CD1c-positive myeloid dendritic cell (primary cell): ENCODE data around the gene STK25.
A peak's percentile ranks its signal among the peaks of the same experiment; 100 is the strongest.
"Not testable (repeated sequence)": the region's sequence is repeated elsewhere in the genome, so short reads cannot be mapped to it uniquely, and the experiment has no call there.

Experiments used
- DNase-seq: peaks from one replicate; pipeline ENCODE4 v3.0.0-alpha.2; 2016; ENCODE audit errors: extremely low spot score

Gene STK25

DNA sequence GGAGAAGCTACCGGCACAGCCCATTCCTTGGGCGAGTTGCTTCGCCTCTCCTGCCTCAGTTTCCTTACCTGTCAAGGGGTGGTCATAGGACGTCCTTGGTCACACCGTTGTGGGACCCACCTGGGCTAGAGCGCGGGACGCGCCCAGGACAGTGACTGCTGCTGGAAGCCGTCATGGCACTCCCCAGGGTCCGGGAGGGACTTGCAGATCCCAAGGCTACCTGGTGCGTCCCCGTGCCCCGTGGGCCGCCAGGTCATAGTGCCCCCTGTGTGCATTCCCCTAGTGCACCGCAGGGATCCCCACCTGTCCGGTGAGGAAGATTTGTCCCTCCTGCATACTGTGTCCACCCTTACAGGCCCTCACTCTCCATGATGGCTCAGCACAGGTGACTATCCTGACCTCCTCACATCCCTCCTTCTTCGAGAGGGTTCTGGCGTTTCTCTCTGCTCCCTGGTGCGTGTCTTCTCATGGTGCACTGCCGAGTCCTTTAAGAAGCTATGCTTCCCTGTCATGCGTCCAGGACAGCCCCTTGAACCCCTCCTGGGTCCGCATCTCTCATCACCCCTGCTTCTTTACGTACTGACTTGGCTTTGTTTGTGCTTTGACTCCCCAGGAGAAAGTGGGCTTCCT, 886 bp upstream of the STK25 start:
- DNase-seq, result no peak

DNA sequence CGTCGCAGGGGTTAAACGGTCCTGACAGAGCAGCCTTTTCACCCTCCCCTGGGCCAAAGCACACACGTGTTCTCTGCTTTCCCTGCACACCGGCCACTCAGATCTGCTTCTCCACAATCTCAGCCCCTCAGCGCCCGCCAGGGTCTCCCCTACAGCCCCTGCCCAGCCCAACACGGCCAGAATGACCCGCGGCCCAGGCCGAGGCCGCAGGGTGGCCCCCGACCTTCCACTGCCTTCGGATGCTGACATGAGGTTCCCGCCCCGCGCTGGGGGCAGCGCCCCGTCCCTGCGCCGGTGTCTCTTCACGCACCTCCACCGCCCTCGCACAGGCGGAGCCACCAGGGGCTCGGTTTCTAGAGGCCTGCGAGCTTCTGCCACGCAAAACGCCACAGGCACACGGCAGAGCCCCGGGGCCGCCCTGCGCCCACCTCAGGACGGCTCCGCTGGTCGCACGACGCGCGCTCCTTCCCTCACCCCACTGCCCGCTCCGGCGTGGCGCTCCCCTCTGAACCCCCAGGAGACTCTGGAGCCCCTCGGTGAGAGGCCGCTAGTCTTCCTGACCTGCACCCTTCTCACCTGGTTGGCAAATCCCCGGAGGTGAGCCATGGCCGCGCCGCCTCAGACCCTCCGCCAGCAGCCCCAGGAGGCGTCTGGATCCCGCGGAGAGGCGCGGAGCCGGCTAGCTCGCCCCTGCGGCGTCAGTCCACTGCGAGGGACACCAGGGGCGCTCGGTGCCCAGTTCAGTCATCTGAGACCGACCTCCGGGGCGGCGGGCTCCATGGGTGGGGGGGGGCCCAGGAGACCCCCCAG, 749 bp downstream of the STK25 start:
- DNase-seq, result peak; percentile 24

DNA sequence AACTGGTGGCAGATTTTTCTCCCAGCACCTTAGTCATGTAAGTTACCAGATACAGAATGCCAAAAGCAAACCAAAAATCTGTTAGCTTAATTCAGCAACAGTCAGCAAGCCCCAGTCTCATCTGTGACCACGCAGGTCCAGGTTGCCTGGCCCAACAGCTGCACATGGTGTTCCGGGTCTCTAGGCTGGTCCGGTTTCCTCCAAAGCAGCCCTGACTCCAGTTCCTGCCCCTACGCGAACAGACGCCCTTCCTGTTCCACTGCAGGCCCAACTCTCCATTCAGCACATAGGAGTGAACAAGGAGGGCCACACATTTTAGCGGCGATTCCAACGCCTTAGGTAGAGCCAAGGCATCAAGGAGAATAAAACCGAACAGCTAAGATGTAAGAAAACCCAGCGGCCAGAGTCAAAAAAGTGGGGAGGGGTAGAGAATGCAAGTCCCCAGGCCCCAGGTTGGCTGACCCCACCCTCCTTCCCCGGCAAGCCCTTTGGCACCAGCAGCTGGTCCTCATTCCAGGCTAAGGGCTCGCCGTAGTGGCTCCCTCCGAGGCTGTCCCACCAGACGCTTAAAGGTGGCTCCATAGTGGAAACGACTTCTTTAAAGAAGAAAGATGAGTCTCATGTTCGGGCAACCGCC, 1.5 kb downstream of the STK25 start:
- DNase-seq, result no peak

DNA sequence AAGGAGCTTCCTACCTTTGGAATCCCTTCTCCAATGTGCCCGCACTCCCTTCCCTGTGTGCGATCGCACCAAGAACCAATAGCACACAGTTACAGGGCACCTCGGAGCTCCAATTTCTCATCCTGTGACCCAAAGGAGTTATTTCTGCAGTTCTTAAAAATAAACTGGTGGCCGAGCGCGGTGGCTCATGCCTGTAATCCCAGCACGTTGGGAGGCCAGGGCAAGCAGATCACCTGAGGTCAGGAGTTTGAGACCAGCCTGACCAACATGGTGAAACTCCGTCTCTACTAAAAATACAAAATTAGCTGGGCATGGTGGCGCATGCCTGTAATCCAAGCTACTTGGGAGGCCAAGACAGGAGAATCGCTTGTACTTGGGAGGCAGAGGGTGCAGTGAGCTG, 2.1 kb downstream of the STK25 start:
- not testable (repeated sequence) for DNase-seq

DNA sequence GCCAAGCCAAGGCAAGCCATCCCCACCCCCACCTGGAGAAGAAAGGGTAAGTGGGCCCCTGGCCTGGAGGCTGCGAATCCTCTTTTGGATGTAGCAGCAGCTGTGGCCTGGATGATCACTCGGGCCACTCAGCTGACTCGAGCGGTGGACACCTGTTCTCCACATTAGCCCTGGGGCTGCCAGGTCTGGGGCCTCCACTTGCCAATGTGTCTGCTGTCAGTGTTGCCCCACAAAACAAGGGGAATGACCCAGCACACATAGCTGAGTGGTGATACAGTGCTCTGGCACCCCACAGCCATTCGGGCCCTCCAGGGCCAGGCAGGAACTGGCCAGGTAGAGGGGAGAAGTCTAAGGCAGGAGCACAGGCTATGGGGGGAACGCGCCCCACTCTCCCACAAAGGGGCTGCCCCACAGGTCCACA, 2.6 kb downstream of the STK25 start:
- DNase-seq, result no peak

DNA sequence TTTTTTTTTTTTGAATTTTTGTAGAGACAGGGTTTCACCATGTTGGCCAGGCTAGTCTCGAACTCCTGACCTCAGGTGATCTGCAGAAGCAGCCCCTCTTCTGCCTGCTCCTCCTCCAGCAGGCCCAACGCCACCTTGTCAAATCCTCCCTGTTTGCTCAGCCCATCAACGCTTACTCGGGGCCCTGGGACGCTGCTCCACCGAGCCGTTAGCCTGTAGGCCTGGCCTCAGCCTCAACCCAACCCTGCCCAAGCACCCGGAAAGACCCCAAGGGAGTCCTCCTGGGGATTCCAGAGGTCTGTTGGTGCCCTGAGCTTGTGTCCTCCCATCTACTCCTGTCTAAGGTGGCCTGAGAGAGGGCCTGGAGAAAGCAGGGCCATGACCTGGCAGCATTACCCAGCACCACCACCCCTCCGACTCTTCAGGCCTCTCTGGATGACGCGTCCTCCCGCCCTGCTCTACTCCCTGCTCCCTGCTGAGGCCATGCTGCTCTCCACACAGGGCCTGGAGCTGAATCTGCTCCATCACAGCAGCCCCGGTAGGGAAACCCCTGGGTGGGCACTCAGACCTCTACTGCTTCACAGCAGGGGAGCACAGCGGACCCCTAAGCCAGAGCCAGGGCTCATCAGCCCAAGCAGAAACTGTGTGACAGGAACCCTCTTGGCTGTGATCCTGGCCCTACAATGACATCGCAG, 3.2 kb downstream of the STK25 start:
- no peak for DNase-seq

DNA sequence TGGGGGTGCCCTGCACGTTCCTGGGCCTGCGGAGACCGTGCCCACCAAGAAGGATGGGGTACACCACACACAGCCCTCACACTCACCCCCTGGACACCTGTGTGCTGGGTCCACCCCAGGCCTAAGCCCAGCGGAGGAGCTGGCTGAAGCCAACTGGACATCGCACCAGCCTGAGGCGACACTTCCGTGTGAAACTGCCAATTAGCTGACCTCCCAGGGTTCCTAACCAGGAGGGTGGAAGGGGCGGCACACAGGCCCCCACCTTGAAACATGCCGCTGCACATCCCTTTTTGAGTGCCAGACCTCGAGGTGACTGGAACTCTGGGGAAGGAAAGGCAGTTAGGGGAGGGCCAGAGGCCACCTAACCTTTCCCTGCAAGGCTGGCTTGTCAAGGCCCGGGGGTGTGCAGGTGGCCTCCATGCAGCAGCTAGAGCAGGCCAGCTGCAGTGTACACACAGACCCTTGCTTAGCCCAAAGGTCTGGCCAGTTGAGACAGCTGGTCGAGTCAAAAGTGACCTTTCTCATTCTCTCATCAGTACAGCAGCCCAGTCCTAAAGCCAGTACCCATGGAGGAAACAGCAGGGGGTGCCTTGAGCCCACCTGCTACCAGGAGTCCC, 4.5 kb downstream of the STK25 start:
- no peak for DNase-seq

DNA sequence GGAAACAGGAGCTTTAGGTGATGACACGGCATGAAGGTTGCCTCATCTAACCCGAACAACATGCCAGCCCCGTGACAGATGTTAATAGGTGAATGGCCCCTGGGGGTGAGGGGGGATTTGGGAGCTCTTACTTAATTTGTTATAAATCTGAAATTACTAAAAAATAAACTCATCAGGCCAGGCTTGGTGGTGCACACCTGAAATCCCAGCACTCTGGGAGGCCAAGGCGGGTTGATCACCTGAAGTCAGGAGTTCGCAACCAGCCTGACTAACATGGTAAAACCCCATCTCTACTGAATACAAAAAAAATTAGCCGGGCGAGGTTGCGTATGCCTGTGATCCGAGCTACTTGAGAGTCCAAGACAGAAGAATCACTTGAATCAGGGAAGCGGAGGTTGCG, 6.1 kb downstream of the STK25 start:
- no peak for DNase-seq

DNA sequence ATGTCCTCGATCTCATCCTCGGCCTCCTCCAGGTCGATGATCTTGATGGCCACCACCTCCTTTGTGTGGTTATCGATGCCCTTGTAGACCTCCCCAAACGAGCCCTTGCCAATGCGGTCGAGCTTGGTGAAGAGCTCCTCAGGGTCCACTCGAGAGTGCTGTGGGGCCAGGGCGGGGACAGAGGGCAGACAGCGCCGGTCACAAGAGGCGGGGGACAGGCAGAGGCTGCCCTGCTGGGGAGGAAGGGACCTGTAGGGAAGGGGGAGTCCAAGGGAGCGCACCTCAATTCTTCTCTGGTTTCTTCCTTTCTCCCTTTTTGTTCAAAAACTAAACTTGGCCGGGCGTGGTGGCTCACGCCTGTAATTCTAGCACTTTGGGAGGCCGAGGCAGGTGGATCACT, 6.8 kb downstream of the STK25 start:
- DNase-seq, result no peak

DNA sequence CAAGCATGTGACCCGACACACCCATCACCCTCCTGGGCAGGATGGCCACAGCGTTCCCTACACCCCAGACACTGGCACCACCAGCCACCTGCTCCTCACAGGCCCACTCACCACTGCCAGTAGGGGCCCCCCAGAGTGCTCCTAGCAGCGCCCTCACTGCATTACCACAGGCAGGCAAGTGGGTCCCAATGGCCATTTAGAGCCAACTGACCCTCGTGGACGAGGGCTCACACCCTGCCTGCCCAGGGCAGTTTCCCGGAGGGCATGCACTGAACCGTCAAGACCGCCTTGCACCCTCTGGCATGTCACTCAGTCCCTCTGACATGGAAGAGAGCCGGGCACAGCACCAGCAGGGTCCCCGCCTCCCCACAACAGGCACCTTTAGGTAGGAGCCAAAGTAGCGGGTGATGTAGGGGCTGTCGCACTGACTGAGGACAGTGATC, 7.3 kb downstream of the STK25 start:
- DNase-seq, result no peak

DNA sequence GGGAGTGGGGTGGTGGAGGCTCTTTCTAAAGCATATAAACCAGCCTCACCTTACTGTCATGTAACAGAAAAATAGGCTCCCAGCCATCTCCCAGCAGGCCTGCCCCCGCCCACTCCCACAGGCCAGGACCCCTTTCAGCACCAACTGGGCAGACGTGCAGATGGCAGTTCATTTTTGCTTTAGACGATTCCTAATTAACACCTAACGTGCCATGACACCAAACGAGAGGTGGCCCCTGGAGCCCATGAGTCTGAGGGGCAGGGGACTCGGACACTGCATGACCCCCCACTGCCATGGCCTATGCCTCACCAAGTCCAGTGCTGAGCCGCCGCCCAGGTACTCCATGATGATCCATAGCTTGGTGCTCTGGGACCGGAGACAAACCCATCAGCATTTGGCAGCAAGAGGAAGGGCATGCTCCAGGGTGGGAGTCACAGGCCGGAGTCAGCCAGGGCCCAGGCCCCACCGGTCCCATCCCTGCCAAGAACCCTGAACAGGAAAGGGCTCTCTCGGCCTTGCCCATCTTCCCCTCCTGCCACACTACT, 7.9 kb downstream of the STK25 start:
- no peak for DNase-seq

DNA sequence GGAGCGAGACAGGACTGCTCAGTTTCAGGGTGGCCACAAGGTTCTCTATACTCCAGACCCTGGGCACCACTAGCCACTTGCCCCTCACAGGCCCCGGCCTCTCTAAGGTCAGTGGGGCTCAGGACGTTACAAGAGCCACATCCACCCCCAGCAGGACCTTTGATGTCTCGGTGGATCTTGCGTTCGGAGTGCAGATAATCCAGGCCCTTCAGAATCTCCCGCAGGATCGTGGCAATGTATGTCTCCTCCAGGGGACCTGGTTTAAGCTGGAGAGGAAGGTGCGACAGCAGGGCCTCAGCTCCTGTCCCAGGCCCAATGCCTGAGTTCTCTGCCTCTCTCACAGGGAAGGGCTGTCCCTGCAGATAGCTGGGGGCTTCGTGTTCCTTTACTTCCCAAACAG, 8.4 kb downstream of the STK25 start:
- DNase-seq, result no peak

DNA sequence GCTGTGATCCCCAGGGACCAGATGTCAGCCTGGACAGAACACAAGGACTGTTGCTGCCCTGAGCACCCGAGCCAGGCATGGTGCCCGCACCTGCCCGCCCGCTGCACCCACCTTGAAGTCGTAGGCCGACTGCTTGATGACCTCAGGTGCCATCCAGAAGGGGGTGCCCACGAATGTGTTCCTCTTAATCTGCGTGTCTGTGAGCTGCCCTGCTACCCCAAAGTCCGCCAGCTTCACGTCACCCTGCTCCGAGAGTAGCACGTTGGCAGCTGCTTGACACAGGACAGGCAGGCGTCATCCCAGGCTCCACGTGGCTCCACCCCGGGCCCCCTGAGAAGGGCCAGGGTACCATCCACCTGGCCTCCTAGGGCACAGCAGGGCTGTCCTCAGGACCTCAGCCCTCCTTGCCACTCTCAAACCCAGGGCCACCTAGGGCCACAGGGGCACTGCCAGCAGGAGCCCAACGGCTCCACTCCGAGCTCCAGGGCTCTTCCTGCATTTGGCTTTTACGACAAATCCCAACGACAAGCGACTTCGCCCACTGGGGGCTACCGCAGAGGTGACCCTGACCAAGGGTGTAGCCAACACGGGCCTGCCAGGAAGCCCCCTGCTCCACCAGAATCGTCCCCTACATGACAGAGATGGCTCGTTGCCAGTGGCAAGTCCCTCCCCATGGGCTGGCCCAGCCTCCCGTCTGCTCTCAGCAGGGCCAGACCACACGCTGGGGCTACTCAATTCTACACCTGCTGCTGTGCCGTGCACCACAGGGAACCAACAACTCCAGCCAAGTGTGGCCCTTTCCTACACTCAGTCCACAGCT, 9.0 kb downstream of the STK25 start:
- DNase-seq, result no peak

DNA sequence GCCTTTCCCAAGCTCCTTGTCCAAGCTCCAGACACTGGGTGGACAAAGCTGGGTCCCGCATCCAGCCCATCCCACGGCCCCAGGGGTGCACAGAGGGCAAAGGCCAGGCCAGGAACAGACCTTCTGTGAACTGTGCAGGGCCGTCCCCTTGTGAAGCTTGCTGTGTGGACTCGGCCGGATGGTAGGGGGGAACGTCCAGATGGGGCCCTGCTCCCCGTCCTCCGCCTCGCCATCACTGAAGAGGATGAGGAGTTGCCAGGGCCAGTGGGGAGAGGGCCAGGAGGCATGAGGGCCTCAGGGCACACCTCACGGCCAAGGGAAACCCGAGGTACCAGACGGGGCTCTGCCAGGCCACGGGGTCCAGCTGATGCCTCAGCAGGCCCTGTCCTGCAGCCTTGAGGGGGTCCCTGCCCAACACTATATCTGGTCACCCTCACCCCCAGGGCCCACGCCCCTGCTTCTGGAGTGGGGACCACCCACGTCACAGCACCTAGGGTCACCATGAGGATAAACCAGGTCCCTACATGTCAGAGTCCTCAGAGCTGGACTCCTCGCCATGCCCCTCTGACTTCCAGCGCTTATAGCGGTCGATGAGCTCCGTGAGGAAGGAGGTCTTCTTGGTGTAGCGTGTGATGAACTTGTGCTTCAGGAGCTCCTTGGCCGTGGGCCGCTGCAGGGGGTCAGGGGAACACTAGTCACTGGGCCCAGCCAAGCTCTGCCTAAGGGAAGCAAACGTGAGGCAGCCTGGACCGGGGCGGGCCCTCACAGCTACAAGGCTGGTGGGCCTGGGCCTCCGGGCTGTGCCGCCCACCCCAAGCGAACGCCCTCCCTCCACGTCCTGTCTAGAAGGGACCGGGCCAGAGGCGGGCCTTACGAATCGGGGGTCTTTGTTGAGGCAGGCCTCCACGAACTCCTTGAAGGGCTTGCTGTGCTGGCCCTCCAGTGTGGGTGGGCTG, 10.0 kb downstream of the STK25 start:
- no peak for DNase-seq

DNA sequence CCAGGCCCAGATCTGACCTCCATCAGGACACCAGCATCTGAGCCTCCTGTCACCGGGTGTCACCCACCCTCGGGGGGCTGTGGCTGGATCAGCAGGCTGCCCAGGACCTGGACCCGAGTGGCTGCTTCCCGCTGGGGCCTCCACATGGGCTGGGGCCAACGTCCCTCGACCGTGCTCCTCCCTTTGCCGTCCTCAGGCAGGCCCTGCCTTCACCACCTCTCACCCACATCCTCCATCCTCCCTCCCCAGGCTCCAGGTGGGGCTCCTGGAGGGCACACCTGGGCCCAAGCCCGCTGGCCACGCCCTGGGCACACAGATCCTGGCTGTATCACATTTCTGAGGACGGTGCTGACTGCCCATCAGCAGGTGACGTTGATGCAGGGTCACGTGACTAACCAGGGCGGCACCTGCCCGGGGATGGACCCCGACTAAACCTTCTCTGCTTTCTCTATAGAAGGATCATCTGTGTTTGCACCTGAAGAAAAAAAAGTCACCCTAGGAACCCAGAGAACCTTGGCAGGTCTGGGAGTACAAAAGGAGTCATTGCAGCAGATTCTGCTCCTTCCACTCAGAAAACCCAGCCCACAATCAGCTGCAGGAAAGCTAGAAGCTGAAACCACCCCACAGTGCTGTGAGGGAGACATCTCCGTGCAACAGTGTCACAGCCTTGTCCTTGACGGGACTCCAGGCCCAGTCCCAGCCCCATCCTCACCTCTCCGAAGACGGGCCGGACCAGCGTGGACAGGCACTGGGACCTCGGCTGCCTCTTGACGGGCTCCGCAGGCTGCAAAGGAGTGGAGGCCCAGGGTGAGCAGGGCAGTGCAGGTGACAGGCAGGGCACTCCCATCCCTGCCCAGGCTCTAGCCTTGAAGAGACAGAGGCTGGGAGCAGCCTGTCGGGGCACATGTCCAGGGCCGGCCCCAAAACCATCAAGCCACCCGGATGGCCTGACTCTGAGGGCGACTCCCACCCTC, 11.2 kb downstream of the STK25 start:
- DNase-seq, result no peak

DNA sequence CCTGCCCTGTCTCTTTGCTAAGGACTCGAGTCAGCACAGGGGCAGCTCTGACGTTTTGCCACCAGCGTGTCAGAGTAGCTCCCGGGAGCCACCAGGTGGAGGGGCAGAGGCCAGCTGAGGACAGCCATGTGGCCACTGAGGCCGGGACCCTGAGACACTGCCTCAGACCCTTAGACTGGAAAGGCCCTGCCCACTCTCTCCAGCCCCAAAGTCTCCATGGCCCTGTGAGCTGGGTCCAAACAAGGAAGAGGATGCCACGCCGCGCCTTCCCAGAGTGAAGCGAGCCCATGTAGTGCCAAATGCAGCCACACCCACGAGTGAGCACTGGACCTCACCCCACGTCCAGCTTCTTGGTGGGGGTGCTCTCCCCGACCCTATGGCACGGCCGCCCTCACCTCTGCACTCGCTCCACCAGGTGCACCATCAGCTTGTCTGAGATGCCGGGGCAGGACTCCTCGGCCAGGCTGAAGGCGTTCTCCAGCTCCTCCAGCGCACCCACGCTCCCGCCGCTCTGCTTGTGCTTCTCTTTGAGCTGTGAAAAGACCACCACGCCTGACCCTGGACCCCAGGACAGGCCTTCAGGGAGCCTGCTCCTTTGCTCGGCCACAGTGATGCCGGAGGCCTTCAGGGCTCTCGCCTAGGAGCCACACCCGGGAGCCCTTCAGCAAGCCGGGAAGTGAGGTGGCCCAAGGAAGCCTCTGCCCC, 12.2 kb downstream of the STK25 start:
- DNase-seq, result no peak

DNA sequence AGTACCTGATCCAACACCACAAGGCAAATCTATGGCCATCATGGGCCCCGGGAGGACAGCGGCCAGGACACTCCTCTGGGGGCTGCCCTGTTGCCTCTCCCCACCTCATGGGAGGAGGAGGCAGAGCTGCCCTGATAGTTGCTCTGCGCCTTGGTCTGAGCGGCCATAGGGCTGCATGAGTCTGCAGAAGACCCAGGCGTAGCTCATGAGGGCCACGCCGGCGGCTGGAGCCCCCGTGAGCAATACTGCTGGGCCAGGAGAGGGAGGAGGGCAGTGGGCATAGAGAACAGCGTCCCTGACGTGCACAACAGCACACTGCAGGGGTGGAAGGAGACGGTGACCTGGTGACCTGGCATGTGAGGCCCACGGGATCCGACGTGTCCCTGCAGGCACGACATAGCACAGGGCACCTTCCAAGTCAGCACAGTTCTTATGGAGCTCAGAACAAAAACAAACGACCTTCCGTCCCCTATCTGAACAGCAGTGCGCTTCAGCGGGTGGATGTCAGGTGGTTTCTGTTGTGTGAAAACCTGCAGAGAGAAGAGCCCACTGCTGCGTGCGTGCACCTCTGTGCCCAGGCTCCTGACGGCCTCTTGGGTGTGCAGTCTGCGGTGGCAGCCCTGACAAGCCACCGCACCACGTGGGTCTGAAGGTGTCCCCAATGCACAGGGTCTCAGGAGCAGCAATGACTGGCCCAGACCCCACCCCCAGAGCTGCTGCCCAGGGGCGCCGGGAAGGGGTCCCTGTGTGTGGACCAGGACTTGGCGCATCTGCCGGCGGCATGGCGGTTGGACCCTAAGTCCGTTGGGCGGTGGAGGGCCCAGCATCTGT, 13.0 kb downstream of the STK25 start:
- DNase-seq, result no peak
